ENCODE data around the gene CDK14. TPM values are rescaled to one million over a fixed set of nuclear protein-coding genes. Genes with fewer than 3 reads are reported as not detected.

Gene CDK14
- total and polyA plus RNA-seq, 2 donors (not counting 1 experiment from before 2014, with no cell fraction given): 42.1 to 167 TPM

GRCh38 chr7:90766814-90767564 is 170.9 kb downstream of the CDK14 start:
- H3K4me3 Mint-ChIP-seq: no peak overlapping the region
- no peak for DNase-seq
- Histone ChIP-seq H2AFZ (ENCODE audit: insufficient read depth, low read depth, low read length, poor library complexity, severe bottlenecking) (no peak overlapping the region), H3K9ac (ENCODE audit: low read length) (no peak overlapping the region), H3K4me2 (replicated peaks; ENCODE audit: low read depth, low read length, poor library complexity, severe bottlenecking) (no peak overlapping the region), H3K27me3 (replicated peaks in 1 of 4; ENCODE audit: control extremely low read depth in 1 of 4, control insufficient read depth in 3 of 4, insufficient read depth in 4 of 4, low read length in 3 of 4) (no peaks in the 10 kb centered on the region), H3K36me3 (replicated peaks in 1 of 2; ENCODE audit: control extremely low read depth in 1 of 2, control insufficient read depth in 1 of 2, extremely low read depth in 1 of 2, insufficient read depth in 2 of 2, low read length in 1 of 2) (peaks cover 0 to 28% of the 10 kb centered on the region in 2 experiments), H4K20me1 (ENCODE audit: control insufficient read depth, insufficient read depth, low read length, poor library complexity, severe bottlenecking) (no peaks in the 10 kb centered on the region), H3K79me2 (ENCODE audit: control insufficient read depth, insufficient read depth, low read length) (peaks cover 41% of the 10 kb centered on the region), H3K9me3 (ENCODE audit: control extremely low read depth in 1 of 3, control insufficient read depth in 2 of 3, insufficient read depth in 1 of 3, low read length in 2 of 3) (peaks cover 5 to 27% (median 23%) of the 10 kb centered on the region in 3 donors), H3K4me1 (ENCODE audit: control insufficient read depth in 2 of 2, insufficient read depth in 2 of 2, low read length in 2 of 2) (peaks cover 13 to 19% of the 10 kb centered on the region in 2 donors), H3K4me3 (ENCODE audit: control extremely low read depth in 1 of 5, extremely low read depth in 1 of 5, insufficient read depth in 1 of 5, low read depth in 2 of 5, low read length in 4 of 5) (no peak overlapping the region), H3K27ac (ENCODE audit: low read length in 2 of 2) (no peak overlapping the region)
- WGBS (ENCODE audit: insufficient coverage): 97% methylated on average over 6 of the region's 7 CpGs
- ChIA-PET POLR2A (no interaction called here), CTCF (interaction anchor here (1.1 to 1.3 kb wide), 2 partner anchors 10 to 58 kb away, joined by 3 to 4 read pairs; no protein-coding TSS in a partner anchor)
- H3K9me3 Mint-ChIP-seq (ENCODE audit: insufficient read depth): peaks cover 15% of the 10 kb centered on the region
- ATAC-seq (ENCODE audit: low read depth): no peak
- TF ChIP-seq CTCF (IDR thresholded peaks at IDR 0.05): no peak
- no peak for TF ChIP-seq EZH2 (IDR thresholded peaks at IDR 0.05; ENCODE audit: borderline replicate concordance, insufficient read depth, low read depth, low read length, poor library complexity, severe bottlenecking)
- H3K27ac Mint-ChIP-seq: peak overlapping the region; percentile 57
- peaks cover 55% of the 10 kb centered on the region for H3K4me1 Mint-ChIP-seq
- intact Hi-C loops (cut with micrococcal nuclease): loop anchor here (5.0 kb wide), 1 partner anchor 40 kb away; no protein-coding TSS in a partner anchor
- no peaks in the 10 kb centered on the region for H3K27me3 Mint-ChIP-seq

- POLR2A ChIA-PET: no interaction called here
- Histone ChIP-seq H3K79me2 (ENCODE audit: control insufficient read depth, insufficient read depth, low read length) (peaks cover 35% of the 10 kb centered on the region), H3K9me3 (ENCODE audit: control extremely low read depth in 1 of 3, control insufficient read depth in 2 of 3, insufficient read depth in 1 of 3, low read length in 2 of 3) (peaks cover 8 to 36% (median 35%) of the 10 kb centered on the region in 3 donors), H4K20me1 (ENCODE audit: control insufficient read depth, insufficient read depth, low read length, poor library complexity, severe bottlenecking) (no peaks in the 10 kb centered on the region), H3K4me3 (ENCODE audit: control extremely low read depth in 1 of 5, extremely low read depth in 1 of 5, insufficient read depth in 1 of 5, low read depth in 2 of 5, low read length in 4 of 5) (no peak overlapping the region), H3K9ac (ENCODE audit: low read length) (no peak overlapping the region), H3K4me2 (replicated peaks; ENCODE audit: low read depth, low read length, poor library complexity, severe bottlenecking) (no peak overlapping the region), H3K27ac (ENCODE audit: low read length in 2 of 2) (no peak overlapping the region), H3K4me1 (ENCODE audit: control insufficient read depth in 2 of 2, insufficient read depth in 2 of 2, low read length in 2 of 2) (peaks cover 22 to 23% of the 10 kb centered on the region in 2 donors), H2AFZ (ENCODE audit: insufficient read depth, low read depth, low read length, poor library complexity, severe bottlenecking) (no peak overlapping the region), H3K36me3 (replicated peaks in 1 of 2; ENCODE audit: control extremely low read depth in 1 of 2, control insufficient read depth in 1 of 2, extremely low read depth in 1 of 2, insufficient read depth in 2 of 2, low read length in 1 of 2) (peaks cover 0 to 31% of the 10 kb centered on the region in 2 experiments), H3K27me3 (replicated peaks in 1 of 4; ENCODE audit: control extremely low read depth in 1 of 4, control insufficient read depth in 3 of 4, insufficient read depth in 4 of 4, low read length in 3 of 4) (no peaks in the 10 kb centered on the region)
- H3K4me1 Mint-ChIP-seq: peaks cover 57% of the 10 kb centered on the region
- H3K4me3 Mint-ChIP-seq: no peak overlapping the region
- WGBS (ENCODE audit: insufficient coverage): 86% methylated on average over 1 of the region's 6 CpGs
- H3K27me3 Mint-ChIP-seq: no peaks in the 10 kb centered on the region
- TF ChIP-seq EZH2 (IDR thresholded peaks at IDR 0.05; ENCODE audit: borderline replicate concordance, insufficient read depth, low read depth, low read length, poor library complexity, severe bottlenecking): no peak
- no peak for TF ChIP-seq CTCF (IDR thresholded peaks at IDR 0.05)
- CTCF ChIA-PET: interaction anchor here (1.4 kb wide), 1 partner anchor 59 kb away, joined by 4 read pairs; no protein-coding TSS in a partner anchor
- ATAC-seq (ENCODE audit: low read depth) (no peak), DNase-seq (no peak)
- peaks cover 19% of the 10 kb centered on the region for H3K9me3 Mint-ChIP-seq (ENCODE audit: insufficient read depth)
- H3K27ac Mint-ChIP-seq: no peak overlapping the region
- intact Hi-C loops (cut with micrococcal nuclease): loop anchor here (5.0 kb wide), 1 partner anchor 41 kb away; no protein-coding TSS in a partner anchor
Measured at GRCh38 chr7:90768301-90768700, 172.2 kb downstream of the CDK14 start.
